ENCODE measurements around the gene DUSP12.

GRCh38 chr1:161740921-161741320 is 8.7 kb upstream of the DUSP12 start:
- no peak for TF ChIP-seq POLR2A (IDR thresholded peaks at IDR 0.05)
- TF ChIP-seq, protein P1, sequence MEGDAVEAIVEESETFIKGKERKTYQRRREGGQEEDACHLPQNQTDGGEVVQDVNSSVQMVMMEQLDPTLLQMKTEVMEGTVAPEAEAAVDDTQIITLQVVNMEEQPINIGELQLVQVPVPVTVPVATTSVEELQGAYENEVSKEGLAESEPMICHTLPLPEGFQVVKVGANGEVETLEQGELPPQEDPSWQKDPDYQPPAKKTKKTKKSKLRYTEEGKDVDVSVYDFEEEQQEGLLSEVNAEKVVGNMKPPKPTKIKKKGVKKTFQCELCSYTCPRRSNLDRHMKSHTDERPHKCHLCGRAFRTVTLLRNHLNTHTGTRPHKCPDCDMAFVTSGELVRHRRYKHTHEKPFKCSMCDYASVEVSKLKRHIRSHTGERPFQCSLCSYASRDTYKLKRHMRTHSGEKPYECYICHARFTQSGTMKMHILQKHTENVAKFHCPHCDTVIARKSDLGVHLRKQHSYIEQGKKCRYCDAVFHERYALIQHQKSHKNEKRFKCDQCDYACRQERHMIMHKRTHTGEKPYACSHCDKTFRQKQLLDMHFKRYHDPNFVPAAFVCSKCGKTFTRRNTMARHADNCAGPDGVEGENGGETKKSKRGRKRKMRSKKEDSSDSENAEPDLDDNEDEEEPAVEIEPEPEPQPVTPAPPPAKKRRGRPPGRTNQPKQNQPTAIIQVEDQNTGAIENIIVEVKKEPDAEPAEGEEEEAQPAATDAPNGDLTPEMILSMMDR (IDR thresholded peaks at IDR 0.05), result no peak
